Activated T-helper 2 cell treated with anti-CD3 and anti-CD28 coated beads, Interferon-gamma antibody, Interleukin-2, Interleukin-4, amounts not matched to agents 10 μg/mL and 5 μg/mL and 100 μg/mL, durations not matched to agents 14 hours and 24 hours and 36 hours (primary cell): ENCODE measurements around the gene PCBD2. TPM values are rescaled to one million over a fixed set of nuclear protein-coding genes. Genes with fewer than 3 reads are reported as not detected.

Experiments
- DNase-seq: peaks from one replicate; pipeline ENCODE4 v3.0.0; 2021; ENCODE audit warnings: low spot score
- H3K27ac Mint-ChIP-seq: one replicate; pipeline ENCODE4 v1.8.0; 2021; ENCODE audit warnings: mixed read lengths
- H3K27me3 Mint-ChIP-seq: one replicate; pipeline ENCODE4 v1.8.0; 2021; ENCODE audit warnings: low read depth, mixed read lengths
- H3K36me3 Mint-ChIP-seq: one replicate; pipeline ENCODE4 v1.8.0; 2021; ENCODE audit warnings: low read depth, mixed read lengths
- H3K4me1 Mint-ChIP-seq: one replicate; pipeline ENCODE4 v1.8.0; 2021; ENCODE audit warnings: low read depth, mixed read lengths
- H3K4me3 Mint-ChIP-seq: one replicate; pipeline ENCODE4 v1.8.0; 2021; ENCODE audit warnings: low read depth, mild to moderate bottlenecking, moderate library complexity, mixed read lengths
- H3K9me3 Mint-ChIP-seq: one replicate; pipeline ENCODE4 v1.8.0; 2021; ENCODE audit warnings: mixed read lengths
- intact Hi-C: fragments of 100-400 bp; cut with micrococcal nuclease; formaldehyde crosslinking; loops from one replicate; pipeline ENCODE4 v1.15.1; 2023
- total RNA-seq: library from RNA; stranded (reverse); gene quantifications from 2 replicates; pipeline ENCODE4 v1.2.3, GENCODE V29; 2022

PCBD2 gene
- total RNA-seq, 1 donor from 2014 or later, result 13.3 TPM

DNA sequence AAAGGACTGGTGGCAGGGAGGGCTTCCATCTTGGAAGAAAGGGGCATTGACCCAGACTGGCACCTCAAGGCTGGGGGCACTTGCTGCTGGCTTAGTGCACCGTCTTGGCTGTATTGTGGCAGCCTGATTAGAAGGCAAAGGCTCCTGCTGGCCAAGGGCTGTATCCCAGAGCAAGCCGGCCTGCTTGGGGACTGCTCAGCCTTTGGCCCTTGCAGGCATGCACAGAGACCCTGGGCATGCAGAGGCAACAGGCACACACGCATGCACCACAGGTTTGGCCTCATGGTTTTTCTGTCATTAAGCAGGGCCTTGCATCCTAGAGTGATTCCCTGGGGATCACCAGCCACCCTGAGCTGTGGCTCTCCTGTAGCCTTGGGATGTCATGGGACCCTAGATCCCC, 100.1 kb downstream of the PCBD2 start:
- Mint-ChIP-seq H3K27me3 (peaks cover 13% of the 10 kb centered on the region), H3K27ac (no peak overlapping the region), H3K36me3 (no peaks in the 10 kb centered on the region), H3K4me1 (no peaks in the 10 kb centered on the region), H3K4me3 (no peak overlapping the region), H3K9me3 (no peaks in the 10 kb centered on the region)
- intact Hi-C loops, result no loop called here
- no peak for DNase-seq

DNA sequence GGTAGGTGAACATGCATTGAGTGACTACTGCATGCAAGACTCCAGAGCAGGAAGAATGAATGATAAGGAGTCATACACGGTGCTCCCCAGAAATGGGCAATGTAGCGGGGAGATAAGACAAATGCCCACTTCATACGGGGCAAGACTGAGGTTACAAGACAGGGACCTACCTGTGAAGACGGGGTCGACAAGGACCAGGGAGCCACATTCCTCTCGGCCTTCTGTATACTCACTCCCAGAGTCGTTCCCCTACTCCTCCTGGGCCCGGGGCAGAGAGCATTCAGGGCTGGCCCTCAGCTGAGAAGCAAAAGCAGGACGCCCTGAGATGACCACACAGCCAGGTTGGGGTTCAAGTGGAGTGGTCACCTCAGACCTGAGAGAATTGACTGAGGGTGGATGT, 102.4 kb downstream of the PCBD2 start:
- intact Hi-C loops, result no loop called here

DNA sequence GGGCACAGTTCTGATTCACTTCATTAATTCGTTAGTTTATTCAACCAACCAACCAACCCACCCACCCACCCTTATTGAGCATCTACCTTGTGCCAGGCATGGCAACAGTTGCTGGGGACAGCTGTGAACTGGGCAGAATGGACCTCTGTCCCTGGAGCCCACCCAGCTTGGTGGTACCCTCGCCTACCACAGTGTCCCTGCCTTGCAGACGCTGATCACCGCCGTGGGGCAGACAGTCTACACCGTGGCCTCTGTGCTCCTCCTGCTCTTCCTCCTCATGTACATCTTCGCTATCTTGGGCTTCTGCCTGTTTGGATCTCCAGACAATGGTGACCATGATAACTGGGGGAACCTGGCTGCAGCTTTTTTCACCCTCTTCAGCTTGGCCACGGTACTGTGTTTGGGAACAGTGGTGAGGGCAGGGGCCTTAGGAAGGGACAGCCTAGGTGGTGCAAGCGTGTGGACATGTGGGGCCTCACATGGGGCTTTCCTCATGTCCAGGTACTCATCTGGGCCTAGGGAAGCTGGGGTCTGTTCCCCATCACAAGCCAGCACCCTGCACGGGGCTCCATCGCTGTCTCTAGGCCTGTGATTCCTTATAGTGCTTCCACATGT, 102.9 kb downstream of the PCBD2 start:
- Mint-ChIP-seq H3K27me3 (no peaks in the 10 kb centered on the region), H3K4me1 (no peaks in the 10 kb centered on the region), H3K9me3 (no peaks in the 10 kb centered on the region), H3K4me3 (no peak overlapping the region), H3K27ac (no peak overlapping the region), H3K36me3 (no peaks in the 10 kb centered on the region)
- DNase-seq, result no peak
- intact Hi-C loops, result no loop called here

More for the DNA sequence above, 102.4 kb downstream of the PCBD2 start:
- no peaks in the 10 kb centered on the region for H3K9me3 Mint-ChIP-seq
- no peak overlapping the region for H3K4me3 Mint-ChIP-seq
- peaks cover 4% of the 10 kb centered on the region for H3K27me3 Mint-ChIP-seq
- no peak for DNase-seq
- no peak overlapping the region for H3K27ac Mint-ChIP-seq
- no peaks in the 10 kb centered on the region for H3K36me3 Mint-ChIP-seq
- no peaks in the 10 kb centered on the region for H3K4me1 Mint-ChIP-seq

DNA sequence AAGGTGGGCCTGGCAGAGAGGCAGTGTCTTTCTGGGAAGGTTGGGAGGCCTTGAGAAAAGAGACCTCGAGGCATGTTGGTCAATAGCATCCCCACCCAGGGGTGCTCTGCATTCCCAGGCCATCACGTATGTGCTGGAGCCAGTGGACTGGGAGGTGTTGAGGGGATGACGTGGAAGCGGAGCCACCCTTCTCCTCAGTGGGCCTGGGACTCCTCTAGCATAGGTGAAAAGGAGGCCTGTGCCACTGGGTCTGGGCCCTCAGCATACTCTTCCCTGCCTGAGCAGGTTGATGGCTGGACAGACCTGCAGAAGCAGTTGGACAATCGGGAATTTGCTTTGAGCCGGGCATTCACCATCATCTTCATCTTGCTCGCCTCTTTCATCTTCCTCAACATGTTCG, 103.6 kb downstream of the PCBD2 start:
- H3K4me3 Mint-ChIP-seq, result no peak overlapping the region
- intact Hi-C loops, result no loop called here
- H3K27ac Mint-ChIP-seq, result no peak overlapping the region
- no peaks in the 10 kb centered on the region for H3K36me3 Mint-ChIP-seq
- H3K9me3 Mint-ChIP-seq, result no peaks in the 10 kb centered on the region
- no peak for DNase-seq
- H3K4me1 Mint-ChIP-seq, result no peaks in the 10 kb centered on the region
- H3K27me3 Mint-ChIP-seq, result no peaks in the 10 kb centered on the region

DNA sequence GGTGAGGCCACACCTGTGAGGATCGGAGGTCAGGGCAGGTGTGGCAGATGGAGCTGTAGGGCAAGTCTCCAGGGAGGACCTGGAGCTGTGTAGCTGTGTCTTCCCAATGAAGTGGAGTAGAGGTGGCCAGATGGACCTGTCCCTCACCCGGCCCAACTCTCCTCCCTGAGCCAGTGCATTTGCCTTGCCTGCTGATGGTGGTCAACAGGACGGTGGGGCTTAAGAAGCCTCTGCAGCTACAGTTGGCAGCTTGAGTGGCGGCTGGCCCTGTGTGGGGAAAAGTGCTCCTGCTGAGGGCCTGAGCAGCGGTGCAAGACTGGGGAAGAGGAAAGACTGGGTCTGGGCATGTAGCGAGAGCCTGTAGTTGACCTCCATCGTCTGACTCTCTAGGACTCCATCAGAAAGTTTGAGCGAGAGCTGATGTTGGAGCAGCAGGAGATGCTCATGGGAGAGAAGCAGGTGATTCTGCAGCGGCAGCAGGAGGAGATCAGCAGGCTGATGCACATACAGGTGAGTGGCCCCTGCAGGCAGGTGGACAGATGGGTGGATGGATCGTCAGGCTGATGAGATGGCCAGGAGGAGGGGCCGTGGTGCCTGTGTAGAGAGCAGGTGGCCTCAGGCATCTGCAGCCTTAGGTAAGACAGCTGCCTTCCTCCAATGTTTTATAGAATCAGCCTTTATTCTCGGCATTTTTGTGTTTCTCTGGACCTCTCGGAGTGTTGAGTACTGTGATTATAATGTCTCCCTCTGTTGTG, 104.2 kb downstream of the PCBD2 start:
- no peak overlapping the region for H3K4me3 Mint-ChIP-seq
- no peak overlapping the region for H3K27ac Mint-ChIP-seq
- H3K4me1 Mint-ChIP-seq, result no peaks in the 10 kb centered on the region
- H3K36me3 Mint-ChIP-seq, result no peaks in the 10 kb centered on the region
- intact Hi-C loops, result no loop called here
- H3K9me3 Mint-ChIP-seq, result no peaks in the 10 kb centered on the region
- no peak for DNase-seq
- no peaks in the 10 kb centered on the region for H3K27me3 Mint-ChIP-seq

DNA sequence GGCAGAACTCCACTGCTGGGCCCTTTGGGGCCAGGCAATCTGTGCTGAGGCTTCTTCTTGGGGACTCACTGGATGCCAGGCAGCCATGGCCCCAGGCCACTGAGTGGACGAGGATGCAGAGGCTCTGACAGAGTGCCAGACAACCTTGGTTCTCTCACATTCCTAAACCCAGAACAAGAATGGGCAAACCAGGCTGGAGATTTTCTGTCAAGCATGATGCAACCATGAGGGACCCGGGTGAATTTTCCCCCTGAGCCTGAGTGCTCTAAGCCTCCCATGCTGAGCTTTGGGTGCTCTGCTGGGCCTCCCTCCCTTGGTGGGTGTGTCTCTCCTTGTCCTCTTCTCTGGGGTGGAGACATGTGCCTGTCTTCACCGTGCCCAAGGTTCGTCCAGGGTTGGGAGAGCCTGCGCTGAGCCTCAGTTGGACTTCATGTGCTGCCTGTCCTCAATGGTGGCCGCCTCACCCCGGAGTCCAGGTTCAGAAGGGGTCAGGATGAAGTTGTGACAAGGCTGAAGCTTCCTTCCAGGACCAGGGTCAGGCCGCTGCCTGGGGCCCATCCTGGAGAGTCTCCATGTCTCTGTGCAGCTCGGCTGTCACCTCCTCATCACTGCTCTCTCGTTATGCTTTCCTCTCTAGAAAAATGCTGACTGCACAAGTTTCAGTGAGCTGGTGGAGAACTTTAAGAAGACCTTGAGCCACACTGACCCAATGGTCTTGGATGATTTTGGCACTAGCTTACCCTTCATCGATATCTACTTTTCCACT, 105.0 kb downstream of the PCBD2 start:
- H3K4me3 Mint-ChIP-seq, result no peak overlapping the region
- no peaks in the 10 kb centered on the region for H3K9me3 Mint-ChIP-seq
- H3K27me3 Mint-ChIP-seq, result no peaks in the 10 kb centered on the region
- no peaks in the 10 kb centered on the region for H3K36me3 Mint-ChIP-seq
- intact Hi-C loops, result no loop called here
- no peak overlapping the region for H3K27ac Mint-ChIP-seq
- DNase-seq, result no peak
- no peaks in the 10 kb centered on the region for H3K4me1 Mint-ChIP-seq

DNA sequence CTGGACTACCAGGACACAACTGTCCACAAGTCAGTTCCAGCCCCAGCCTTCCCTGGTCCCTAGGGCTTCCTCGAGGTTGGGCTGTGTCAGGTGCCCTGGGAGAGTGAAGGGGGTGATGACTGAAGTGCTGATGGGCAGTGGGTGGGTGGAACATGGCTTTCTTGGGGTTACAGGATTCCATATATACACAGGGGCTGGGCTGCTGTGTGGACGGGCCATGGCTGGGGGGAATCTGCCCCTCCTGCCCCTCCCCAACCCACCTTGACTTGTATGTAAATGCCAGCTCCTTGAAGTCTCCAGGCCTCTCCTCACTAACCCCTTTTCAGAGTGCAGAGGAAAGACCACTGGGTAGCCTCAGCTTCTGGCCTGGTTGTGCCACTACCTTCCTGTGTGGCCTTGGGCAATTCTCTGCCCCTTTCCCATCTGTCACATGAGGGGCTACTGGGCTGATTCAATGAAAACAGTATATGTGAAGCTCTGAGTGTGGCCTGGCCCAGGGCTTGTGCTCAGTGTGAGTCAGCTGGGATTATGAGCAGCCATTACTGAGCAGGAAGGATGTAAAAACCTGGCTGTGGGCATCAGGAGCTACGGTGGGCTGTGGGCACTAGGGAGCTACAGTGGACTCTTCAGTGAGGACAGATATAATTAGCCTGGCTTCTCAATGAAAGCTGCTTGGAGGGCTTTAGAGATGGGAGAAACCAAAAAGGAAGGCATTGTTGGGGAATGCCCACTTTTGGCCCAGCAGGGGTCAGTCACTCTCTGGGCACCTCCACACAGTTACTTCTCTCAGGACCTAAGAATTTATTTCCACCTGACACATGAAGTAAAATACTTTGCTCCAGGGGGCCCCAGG, 105.8 kb downstream of the PCBD2 start:
- no peak overlapping the region for H3K27ac Mint-ChIP-seq
- no peaks in the 10 kb centered on the region for H3K4me1 Mint-ChIP-seq

DNA sequence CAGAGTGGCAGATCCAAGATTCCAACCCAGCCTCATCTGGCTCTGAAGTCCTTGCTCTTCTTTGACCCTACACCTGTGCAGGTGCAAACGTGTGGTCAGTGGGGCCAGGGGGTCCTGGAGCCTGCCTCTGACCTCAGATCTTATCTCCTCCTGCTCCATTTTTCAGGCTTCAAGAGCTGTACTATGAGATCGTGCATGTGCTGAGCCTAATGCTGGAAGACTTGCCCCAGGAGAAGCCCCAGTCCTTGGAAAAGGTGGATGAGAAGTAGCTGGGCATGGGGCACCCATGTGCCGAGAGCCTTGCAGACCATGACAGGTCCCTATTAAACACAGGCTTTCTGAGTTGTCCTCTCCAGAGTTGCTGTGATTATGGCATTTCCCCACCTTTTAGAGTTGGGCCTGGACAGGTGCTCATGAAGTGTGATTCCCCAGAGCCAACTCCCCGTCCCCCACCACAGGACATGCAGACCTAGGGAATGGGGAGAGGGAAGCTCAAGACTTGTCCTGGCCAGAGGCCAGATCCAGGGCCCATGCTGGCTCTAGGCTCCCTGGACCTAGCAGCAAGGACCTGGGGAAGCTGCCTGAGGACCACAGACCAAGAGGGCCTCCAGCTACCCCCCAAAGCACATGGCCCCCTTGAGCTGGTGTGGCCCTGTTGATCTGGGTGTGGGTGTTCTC, 106.6 kb downstream of the PCBD2 start:
- Mint-ChIP-seq H3K36me3 (no peaks in the 10 kb centered on the region), H3K4me3 (no peak overlapping the region), H3K27ac (no peak overlapping the region), H3K4me1 (no peaks in the 10 kb centered on the region), H3K27me3 (no peaks in the 10 kb centered on the region), H3K9me3 (no peaks in the 10 kb centered on the region)
- no peak for DNase-seq
- intact Hi-C loops, result no loop called here

More for the DNA sequence above, 105.8 kb downstream of the PCBD2 start:
- H3K9me3 Mint-ChIP-seq, result no peaks in the 10 kb centered on the region
- intact Hi-C loops, result no loop called here
- H3K36me3 Mint-ChIP-seq, result no peaks in the 10 kb centered on the region
- H3K27me3 Mint-ChIP-seq, result no peaks in the 10 kb centered on the region
- no peak for DNase-seq
- no peak overlapping the region for H3K4me3 Mint-ChIP-seq

DNA sequence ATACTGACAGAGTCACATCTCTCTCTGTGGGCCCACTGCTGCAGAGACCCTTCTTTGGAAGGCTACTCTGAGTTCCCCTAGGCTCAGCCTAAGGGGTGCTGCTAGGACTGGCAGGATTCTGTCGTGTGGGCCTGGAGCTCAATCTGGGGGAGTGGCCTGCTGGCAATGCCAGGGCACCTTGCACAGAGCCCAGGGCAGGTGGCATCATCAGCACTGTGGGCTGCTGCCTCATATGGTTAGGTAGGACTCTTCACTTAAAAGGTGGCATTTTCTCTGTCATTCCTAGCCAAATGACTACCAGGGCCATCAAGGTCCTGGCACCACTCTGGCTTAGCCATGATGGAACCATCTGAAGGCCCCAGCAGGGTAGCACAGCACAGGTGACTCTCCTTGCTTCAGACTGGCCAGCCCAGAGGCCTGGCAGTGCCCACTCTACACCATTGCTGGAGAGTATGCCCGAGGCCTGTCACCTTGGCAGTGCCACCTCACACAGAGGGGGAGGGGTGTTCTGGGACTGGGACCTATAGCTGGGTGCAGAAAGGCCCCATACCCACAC, 107.2 kb downstream of the PCBD2 start:
- Mint-ChIP-seq H3K36me3 (no peaks in the 10 kb centered on the region), H3K27me3 (no peaks in the 10 kb centered on the region), H3K4me3 (no peak overlapping the region), H3K4me1 (no peaks in the 10 kb centered on the region), H3K27ac (no peak overlapping the region), H3K9me3 (no peaks in the 10 kb centered on the region)
- intact Hi-C loops, result no loop called here
- no peak for DNase-seq

Other genes with a start within 250 kb of the PCBD2 start
- gene CAMLG, start 166.6 kb upstream of the PCBD2 start, total RNA-seq, result 28.1 and 29.1 TPM in 2 replicates
- gene DDX46, start 146.4 kb upstream of the PCBD2 start, total RNA-seq, result 75.2 and 83.9 TPM in 2 replicates
- gene C5orf24, start 59.2 kb upstream of the PCBD2 start, total RNA-seq, result 36.0 and 40.5 TPM in 2 replicates
- gene TXNDC15, start 30.8 kb upstream of the PCBD2 start, total RNA-seq, result 53.9 and 56.9 TPM in 2 replicates
- gene CATSPER3, start 62.8 kb downstream of the PCBD2 start, total RNA-seq, result 0.34 and 0.90 TPM in 2 replicates
- gene PITX1, start 129.1 kb downstream of the PCBD2 start, total RNA-seq, result 0.39 and 0.46 TPM in 2 replicates